ENCODE measurements around the gene OTOP3. TPM values are rescaled to one million over a fixed set of nuclear protein-coding genes. Genes with fewer than 3 reads are reported as not detected.
"Not testable (repeated sequence)": the region's sequence is repeated elsewhere in the genome, so short reads cannot be mapped to it uniquely, and the experiment has no call there.

The OTOP3 gene
- total RNA-seq, 1 experiment from 2014 or later: not detected

GRCh38 chr17:74904687-74905409 is 30.9 kb upstream of the OTOP3 start:
- H3K79me2 ChIP-seq (ENCODE audit: low read length): no peaks in the 10 kb centered on the region
- no peaks in the 10 kb centered on the region for H3K9me3 ChIP-seq (ENCODE audit: low read length)
- DNase-seq: no peak
- H3K4me3 ChIP-seq (ENCODE audit: low read length): no peak overlapping the region
- H3K9ac ChIP-seq (ENCODE audit: low read length): no peak overlapping the region
- TF ChIP-seq EZH2phosphoT487 (IDR thresholded peaks at IDR 0.05; ENCODE audit: borderline replicate concordance, low read length) (no peak), EZH2 (IDR thresholded peaks at IDR 0.05; ENCODE audit: low read length, unreplicated experiment) (no peak), CTCF (conservative IDR thresholded peaks at IDR 0.05; ENCODE audit: low read depth, low read length) (no peak)
- intact Hi-C loops (cut with micrococcal nuclease): no loop called here
- H3K4me2 ChIP-seq (ENCODE audit: low read length): no peak overlapping the region
- no peaks in the 10 kb centered on the region for H3F3A ChIP-seq (ENCODE audit: low read length, unreplicated experiment)
- CTCF ChIA-PET: interaction anchor here (0.7 kb wide), 1 partner anchor 32 kb away, joined by 3 read pairs; no protein-coding TSS in a partner anchor
- no peaks in the 10 kb centered on the region for H4K20me1 ChIP-seq (ENCODE audit: low read length)
- POLR2A ChIA-PET (ENCODE audit: unreplicated experiment): interaction anchor here (0.7 kb wide), 1 partner anchor 32 kb away, joined by 3 read pairs; the partner anchor contains the start of gene FDXR
- no peak overlapping the region for H3K27ac ChIP-seq (ENCODE audit: low read length)
- H3K36me3 ChIP-seq (ENCODE audit: low read depth, low read length): no peaks in the 10 kb centered on the region
- ATAC-seq: no peak
- H3K4me1 ChIP-seq (ENCODE audit: insufficient read depth, low read length): no peaks in the 10 kb centered on the region
- BruUV-seq (replicated peaks): no TSS peak
- H2AFZ ChIP-seq (ENCODE audit: low read length): no peak overlapping the region
- H3K9me2 ChIP-seq (replicated peaks; ENCODE audit: low read length): no peaks in the 10 kb centered on the region
- H3K27me3 ChIP-seq (ENCODE audit: low read length): peaks cover 4% of the 10 kb centered on the region; the same call in 1 of the 2 replicates

- peak; percentile 23 for DNase-seq
- H2AFZ ChIP-seq (ENCODE audit: low read length); H4K20me1 ChIP-seq (ENCODE audit: low read length); H3K4me3 ChIP-seq (ENCODE audit: low read length); H3F3A ChIP-seq (ENCODE audit: low read length, unreplicated experiment); intact Hi-C loops (cut with micrococcal nuclease); H3K4me2 ChIP-seq (ENCODE audit: low read length); H3K79me2 ChIP-seq (ENCODE audit: low read length); H3K9ac ChIP-seq (ENCODE audit: low read length); H3K27me3 ChIP-seq (ENCODE audit: low read length); CTCF ChIA-PET; ATAC-seq; BruUV-seq (replicated peaks); H3K36me3 ChIP-seq (ENCODE audit: low read depth, low read length); H3K4me1 ChIP-seq (ENCODE audit: insufficient read depth, low read length); H3K27ac ChIP-seq (ENCODE audit: low read length); H3K9me2 ChIP-seq (replicated peaks; ENCODE audit: low read length); H3K9me3 ChIP-seq (ENCODE audit: low read length): not testable (repeated sequence)
- POLR2A ChIA-PET (ENCODE audit: unreplicated experiment): interaction anchor here (0.6 kb wide), 1 partner anchor 573 kb away, joined by 7 read pairs; no protein-coding TSS in a partner anchor
Observed at GRCh38 chr17:74906214-74906793, 29.4 kb upstream of the OTOP3 start.

- no peak for TF ChIP-seq EZH2 (IDR thresholded peaks at IDR 0.05; ENCODE audit: low read length, unreplicated experiment)
- TF ChIP-seq CTCF (conservative IDR thresholded peaks at IDR 0.05; ENCODE audit: low read depth, low read length): no peak
- no peak for TF ChIP-seq EZH2phosphoT487 (IDR thresholded peaks at IDR 0.05; ENCODE audit: borderline replicate concordance, low read length)
- H4K20me1 ChIP-seq (ENCODE audit: low read length): no peaks in the 10 kb centered on the region
- H3K27ac ChIP-seq (ENCODE audit: low read length): no peak overlapping the region
- no peaks in the 10 kb centered on the region for H3K36me3 ChIP-seq (ENCODE audit: low read depth, low read length)
- peaks cover 4% of the 10 kb centered on the region; the same call in 1 of the 2 replicates for H3K27me3 ChIP-seq (ENCODE audit: low read length)
- H3K9me2 ChIP-seq (replicated peaks; ENCODE audit: low read length): no peaks in the 10 kb centered on the region
- H3K9ac ChIP-seq (ENCODE audit: low read length): no peak overlapping the region
- H3F3A ChIP-seq (ENCODE audit: low read length, unreplicated experiment): no peaks in the 10 kb centered on the region
- ChIA-PET POLR2A (ENCODE audit: unreplicated experiment) (no interaction called here), CTCF (no interaction called here)
- DNase-seq (no peak), ATAC-seq (no peak)
- no peaks in the 10 kb centered on the region for H3K4me1 ChIP-seq (ENCODE audit: insufficient read depth, low read length)
- no peak overlapping the region for H3K4me3 ChIP-seq (ENCODE audit: low read length)
- no peaks in the 10 kb centered on the region for H3K9me3 ChIP-seq (ENCODE audit: low read length)
- intact Hi-C loops (cut with micrococcal nuclease): no loop called here
- no peaks in the 10 kb centered on the region for H3K79me2 ChIP-seq (ENCODE audit: low read length)
- H3K4me2 ChIP-seq (ENCODE audit: low read length): no peak overlapping the region
- H2AFZ ChIP-seq (ENCODE audit: low read length): no peak overlapping the region
- no TSS peak for BruUV-seq (replicated peaks)
Observed at GRCh38 chr17:74907012-74907411, 28.7 kb upstream of the OTOP3 start.

- ATAC-seq; CTCF ChIA-PET; DNase-seq; POLR2A ChIA-PET (ENCODE audit: unreplicated experiment); H3K9me3 ChIP-seq (ENCODE audit: low read length); H3F3A ChIP-seq (ENCODE audit: low read length, unreplicated experiment); H4K20me1 ChIP-seq (ENCODE audit: low read length); H3K27me3 ChIP-seq (ENCODE audit: low read length); H3K4me2 ChIP-seq (ENCODE audit: low read length); H3K79me2 ChIP-seq (ENCODE audit: low read length); H3K4me1 ChIP-seq (ENCODE audit: insufficient read depth, low read length); H3K9ac ChIP-seq (ENCODE audit: low read length); BruUV-seq (replicated peaks); H2AFZ ChIP-seq (ENCODE audit: low read length); H3K4me3 ChIP-seq (ENCODE audit: low read length); H3K9me2 ChIP-seq (replicated peaks; ENCODE audit: low read length); intact Hi-C loops (cut with micrococcal nuclease); H3K27ac ChIP-seq (ENCODE audit: low read length); H3K36me3 ChIP-seq (ENCODE audit: low read depth, low read length): not testable (repeated sequence)
Observed at GRCh38 chr17:74909097-74909496, 26.6 kb upstream of the OTOP3 start.

DNA sequence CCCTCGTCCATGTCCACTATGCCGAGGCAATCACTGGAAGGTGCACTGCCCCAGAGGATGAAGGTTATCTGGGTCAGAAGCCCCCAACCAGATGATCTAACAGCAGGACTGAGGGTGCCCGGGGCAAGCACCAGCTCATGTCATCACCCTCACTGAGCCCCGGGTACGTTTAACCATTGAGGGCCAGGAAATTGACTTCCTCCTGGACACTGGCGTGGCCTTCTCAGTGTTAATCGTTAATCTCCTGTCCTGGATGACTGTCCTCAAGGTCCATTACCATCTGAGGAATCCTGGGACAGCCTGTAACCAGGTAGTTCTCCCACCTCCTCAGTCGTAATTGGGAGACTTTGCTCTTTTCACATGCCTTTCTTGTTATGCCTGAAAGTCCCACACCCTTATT is 24.3 kb upstream of the OTOP3 start:
- H3K9me2 ChIP-seq (replicated peaks; ENCODE audit: low read length); H4K20me1 ChIP-seq (ENCODE audit: low read length); ATAC-seq; H3K4me1 ChIP-seq (ENCODE audit: insufficient read depth, low read length); CTCF ChIA-PET; DNase-seq; BruUV-seq (replicated peaks); H3K27me3 ChIP-seq (ENCODE audit: low read length); H3K27ac ChIP-seq (ENCODE audit: low read length); POLR2A ChIA-PET (ENCODE audit: unreplicated experiment); H3K79me2 ChIP-seq (ENCODE audit: low read length); H3K9me3 ChIP-seq (ENCODE audit: low read length); H3K4me3 ChIP-seq (ENCODE audit: low read length); H3K9ac ChIP-seq (ENCODE audit: low read length); H3K4me2 ChIP-seq (ENCODE audit: low read length); H3F3A ChIP-seq (ENCODE audit: low read length, unreplicated experiment); H3K36me3 ChIP-seq (ENCODE audit: low read depth, low read length); intact Hi-C loops (cut with micrococcal nuclease); H2AFZ ChIP-seq (ENCODE audit: low read length): not testable (repeated sequence)

Data from PC-3 (cell line).